ENCODE results near the gene HJURP.

HJURP gene

DNA sequence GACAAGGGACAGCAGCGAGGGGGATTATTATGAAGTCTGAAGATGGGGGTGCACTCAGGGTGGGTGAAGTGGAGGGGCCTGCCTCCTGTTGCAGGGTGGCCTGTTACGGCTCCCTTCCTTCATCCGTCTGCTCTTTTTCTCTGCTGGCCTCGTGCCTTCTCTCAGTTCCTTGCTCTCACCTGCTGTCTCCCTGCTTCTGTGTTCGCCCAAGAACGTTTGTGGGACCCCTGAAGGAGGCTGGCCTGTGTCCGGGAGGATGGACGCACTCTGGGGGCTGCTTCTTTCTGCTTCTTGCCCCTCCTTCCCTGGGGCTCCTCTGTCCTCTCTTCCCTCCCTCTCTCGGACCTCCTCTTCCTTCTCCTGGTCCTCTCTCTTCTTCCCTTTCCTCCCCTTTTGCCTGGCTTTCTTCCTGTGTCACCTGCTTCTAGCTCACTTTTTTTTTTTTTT lies 62.4 kb downstream of the HJURP start:
- DNase-seq = no peak

DNA sequence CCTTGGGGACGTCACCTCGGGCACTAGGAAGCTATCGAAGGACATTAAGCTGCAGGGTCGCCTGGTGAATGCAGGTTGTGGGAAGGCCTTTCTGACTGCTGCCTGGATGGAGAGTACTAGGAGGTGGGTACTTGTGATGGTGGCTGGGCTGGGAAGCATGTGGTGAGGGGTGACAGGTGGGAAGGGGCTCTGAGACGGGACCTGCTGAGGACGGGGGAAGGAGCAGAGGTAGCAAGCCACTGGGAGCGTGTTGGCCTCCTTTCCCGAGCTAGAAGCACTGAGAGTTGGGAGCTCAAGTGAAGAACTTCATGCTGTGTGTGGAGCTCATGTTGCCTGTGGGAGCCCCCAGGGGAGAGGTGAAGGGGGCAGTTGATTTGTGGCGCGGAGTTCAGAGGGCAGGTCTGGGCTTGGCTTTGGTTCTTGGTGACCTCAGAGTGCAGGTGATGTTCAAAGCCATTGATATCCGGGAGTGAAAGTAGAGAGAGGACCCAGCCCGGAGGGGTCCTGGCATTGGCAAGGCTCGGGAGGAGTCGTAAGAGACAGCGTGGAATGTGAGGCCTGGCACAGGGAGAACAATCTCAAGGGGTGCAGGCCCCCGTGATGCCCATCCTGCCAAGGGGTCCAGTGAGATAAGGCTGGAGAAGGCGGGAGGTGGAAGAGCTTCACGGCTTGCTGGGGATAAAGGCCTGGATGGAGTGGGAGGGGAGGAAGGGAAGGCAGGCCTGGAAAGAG lies 63.0 kb downstream of the HJURP start:
- no peak for DNase-seq

DNA sequence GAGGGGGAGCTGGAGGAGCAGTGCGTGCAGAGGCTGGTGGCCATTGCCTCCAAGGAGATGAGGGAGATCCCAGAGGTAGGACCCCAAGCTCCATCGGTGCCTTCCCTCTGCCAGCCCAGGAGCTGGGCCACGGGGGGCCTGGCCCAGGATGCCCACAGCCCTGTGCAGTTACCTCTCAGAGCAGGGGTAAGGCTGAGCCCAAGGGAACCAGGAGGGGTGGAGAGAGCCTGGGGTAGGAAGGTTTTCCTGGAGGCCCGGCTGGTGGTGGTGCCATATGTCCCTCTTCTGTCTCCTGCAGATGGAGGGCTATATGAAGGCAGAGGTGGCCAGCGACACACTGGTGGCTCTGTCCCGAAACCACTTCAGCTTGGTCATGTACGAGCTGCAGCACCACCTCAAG lies 64.8 kb downstream of the HJURP start:
- no peak for DNase-seq
